Epithelial cell of proximal tubule (primary cell): ENCODE data around the gene PCDH18. TPM values are rescaled to one million over a fixed set of nuclear protein-coding genes. Genes with fewer than 3 reads are reported as not detected.
"Not testable (repeated sequence)": the region's sequence is repeated elsewhere in the genome, so short reads cannot be mapped to it uniquely, and the experiment has no call there.

Experiments used
- DNase-seq: peaks from one replicate; pipeline ENCODE4 v3.0.0-alpha.2; 2011; ENCODE audit warnings: low read depth
- H3K4me3 ChIP-seq: 2 replicates; pipeline ENCODE4 v1.5.1; 2011; ENCODE audit warnings: low read depth, mild to moderate bottlenecking, low read length
- CTCF ChIP-seq: conservative IDR thresholded peaks from 2 replicates; pipeline ENCODE4 v1.5.1; 2012; ENCODE audit warnings: low read depth, mild to moderate bottlenecking, low read length
- total RNA-seq: library from RNA; depleted of rRNA; stranded (reverse); fragments of >200 nt; gene quantifications from 2 replicates; pipeline ENCODE4 v1.2.3, GENCODE V29; 2015

Gene PCDH18
- total RNA-seq, 1 donor from 2014 or later = 0.29 TPM

GRCh38 chr4:137543648-137544047 is 11.4 kb upstream of the PCDH18 start:
- DNase-seq = no peak
- TF ChIP-seq CTCF = no peak
- H3K4me3 ChIP-seq = no peak overlapping the region

GRCh38 chr4:137543198-137543597 is 10.9 kb upstream of the PCDH18 start:
- DNase-seq = no peak
- H3K4me3 ChIP-seq = no peak overlapping the region
- no peak for TF ChIP-seq CTCF

- TF ChIP-seq CTCF = no peak
- no peak overlapping the region for H3K4me3 ChIP-seq
- no peak for DNase-seq
Observed at GRCh38 chr4:137541876-137542646, 9.8 kb upstream of the PCDH18 start.

GRCh38 chr4:137541181-137541580 is 8.9 kb upstream of the PCDH18 start:
- H3K4me3 ChIP-seq = no peak overlapping the region
- DNase-seq = no peak
- TF ChIP-seq CTCF = no peak

- no peak overlapping the region for H3K4me3 ChIP-seq
- DNase-seq = no peak
- no peak for TF ChIP-seq CTCF
Observed at GRCh38 chr4:137540356-137540755, 8.1 kb upstream of the PCDH18 start.

- no peak overlapping the region for H3K4me3 ChIP-seq
- no peak for DNase-seq
- TF ChIP-seq CTCF = no peak
Observed at GRCh38 chr4:137538526-137538925, 6.2 kb upstream of the PCDH18 start.

GRCh38 chr4:137537807-137538206 is 5.5 kb upstream of the PCDH18 start:
- H3K4me3 ChIP-seq, DNase-seq: not testable (repeated sequence)
